ENCODE measurements around the gene ZC3H12A. TPM values are rescaled to one million over a fixed set of nuclear protein-coding genes. Genes with fewer than 3 reads are reported as not detected.
A peak's percentile ranks its signal among the peaks of the same experiment; 100 is the strongest.

The ZC3H12A gene
- total RNA-seq, 1 experiment from 2014 or later = 9.4 TPM

DNA sequence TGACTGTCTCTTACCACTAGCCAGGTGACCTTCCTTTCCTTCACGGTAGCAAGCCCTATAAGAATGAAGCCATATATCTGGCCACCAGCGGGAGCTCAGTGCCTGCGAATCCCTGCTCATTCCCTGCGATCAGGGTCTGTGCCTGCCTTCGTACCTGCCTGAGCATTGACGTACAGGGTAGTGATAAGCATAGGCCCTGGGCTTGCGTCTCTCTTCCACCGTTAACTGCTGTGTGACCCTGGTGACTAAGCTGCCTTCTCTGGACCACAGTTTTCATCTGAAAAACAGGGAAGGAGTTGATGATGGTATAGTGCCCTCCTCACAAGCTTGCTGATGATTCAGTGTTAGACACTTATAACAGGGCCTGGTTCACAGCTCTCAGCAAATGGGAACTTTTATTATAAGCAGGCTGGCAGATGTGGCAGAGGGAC lies 4.1 kb downstream of the ZC3H12A start:
- peak overlapping the region; percentile 53 for H3K27ac ChIP-seq (ENCODE audit: low read length)
- TF ChIP-seq, protein P1, sequence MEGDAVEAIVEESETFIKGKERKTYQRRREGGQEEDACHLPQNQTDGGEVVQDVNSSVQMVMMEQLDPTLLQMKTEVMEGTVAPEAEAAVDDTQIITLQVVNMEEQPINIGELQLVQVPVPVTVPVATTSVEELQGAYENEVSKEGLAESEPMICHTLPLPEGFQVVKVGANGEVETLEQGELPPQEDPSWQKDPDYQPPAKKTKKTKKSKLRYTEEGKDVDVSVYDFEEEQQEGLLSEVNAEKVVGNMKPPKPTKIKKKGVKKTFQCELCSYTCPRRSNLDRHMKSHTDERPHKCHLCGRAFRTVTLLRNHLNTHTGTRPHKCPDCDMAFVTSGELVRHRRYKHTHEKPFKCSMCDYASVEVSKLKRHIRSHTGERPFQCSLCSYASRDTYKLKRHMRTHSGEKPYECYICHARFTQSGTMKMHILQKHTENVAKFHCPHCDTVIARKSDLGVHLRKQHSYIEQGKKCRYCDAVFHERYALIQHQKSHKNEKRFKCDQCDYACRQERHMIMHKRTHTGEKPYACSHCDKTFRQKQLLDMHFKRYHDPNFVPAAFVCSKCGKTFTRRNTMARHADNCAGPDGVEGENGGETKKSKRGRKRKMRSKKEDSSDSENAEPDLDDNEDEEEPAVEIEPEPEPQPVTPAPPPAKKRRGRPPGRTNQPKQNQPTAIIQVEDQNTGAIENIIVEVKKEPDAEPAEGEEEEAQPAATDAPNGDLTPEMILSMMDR (IDR thresholded peaks at IDR 0.05) = no peak
- TF ChIP-seq SIN3A (IDR thresholded peaks at IDR 0.05; ENCODE audit: borderline replicate concordance, insufficient read depth, low read depth, low read length) = no peak
- TF ChIP-seq, protein P2, sequence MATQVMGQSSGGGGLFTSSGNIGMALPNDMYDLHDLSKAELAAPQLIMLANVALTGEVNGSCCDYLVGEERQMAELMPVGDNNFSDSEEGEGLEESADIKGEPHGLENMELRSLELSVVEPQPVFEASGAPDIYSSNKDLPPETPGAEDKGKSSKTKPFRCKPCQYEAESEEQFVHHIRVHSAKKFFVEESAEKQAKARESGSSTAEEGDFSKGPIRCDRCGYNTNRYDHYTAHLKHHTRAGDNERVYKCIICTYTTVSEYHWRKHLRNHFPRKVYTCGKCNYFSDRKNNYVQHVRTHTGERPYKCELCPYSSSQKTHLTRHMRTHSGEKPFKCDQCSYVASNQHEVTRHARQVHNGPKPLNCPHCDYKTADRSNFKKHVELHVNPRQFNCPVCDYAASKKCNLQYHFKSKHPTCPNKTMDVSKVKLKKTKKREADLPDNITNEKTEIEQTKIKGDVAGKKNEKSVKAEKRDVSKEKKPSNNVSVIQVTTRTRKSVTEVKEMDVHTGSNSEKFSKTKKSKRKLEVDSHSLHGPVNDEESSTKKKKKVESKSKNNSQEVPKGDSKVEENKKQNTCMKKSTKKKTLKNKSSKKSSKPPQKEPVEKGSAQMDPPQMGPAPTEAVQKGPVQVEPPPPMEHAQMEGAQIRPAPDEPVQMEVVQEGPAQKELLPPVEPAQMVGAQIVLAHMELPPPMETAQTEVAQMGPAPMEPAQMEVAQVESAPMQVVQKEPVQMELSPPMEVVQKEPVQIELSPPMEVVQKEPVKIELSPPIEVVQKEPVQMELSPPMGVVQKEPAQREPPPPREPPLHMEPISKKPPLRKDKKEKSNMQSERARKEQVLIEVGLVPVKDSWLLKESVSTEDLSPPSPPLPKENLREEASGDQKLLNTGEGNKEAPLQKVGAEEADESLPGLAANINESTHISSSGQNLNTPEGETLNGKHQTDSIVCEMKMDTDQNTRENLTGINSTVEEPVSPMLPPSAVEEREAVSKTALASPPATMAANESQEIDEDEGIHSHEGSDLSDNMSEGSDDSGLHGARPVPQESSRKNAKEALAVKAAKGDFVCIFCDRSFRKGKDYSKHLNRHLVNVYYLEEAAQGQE (IDR thresholded peaks at IDR 0.05; ENCODE audit: insufficient read depth in 1 of 2, low read depth in 2 of 2, low read length in 1 of 2) = no peak
- TF ChIP-seq POLR2AphosphoS5 (IDR thresholded peaks at IDR 0.05; ENCODE audit: low read depth, low read length) = no peak
- no peak for TF ChIP-seq TCF7L2 (IDR thresholded peaks at IDR 0.05; ENCODE audit: low read depth, low read length)
- CTCF ChIA-PET = interaction anchor here (0.6 to 2.1 kb wide), 3 partner anchors 9 to 177 kb away, joined by 7 to 20 read pairs (median 7); no protein-coding TSS in a partner anchor
- POLR2A ChIA-PET = interaction anchor here (0.6 kb wide), 2 partner anchors 14 to 15 kb away, joined by 5 to 8 read pairs; no protein-coding TSS in a partner anchor
- peak overlapping the region; percentile 74 to 78; a peak in 3 of 4 replicates for H3K4me3 ChIP-seq (ENCODE audit: low read depth in 2 of 2, low read length in 2 of 2)
- DNase-seq (ENCODE audit: low read depth, low spot score) (no peak), ATAC-seq (no peak)
- peaks cover 46% of the 10 kb centered on the region for H3K4me1 ChIP-seq (ENCODE audit: control insufficient read depth, insufficient read depth, low read length)
- in situ Hi-C loops (cut with HindIII; ENCODE audit: low pct_unique_long_range_greater_than_20kb, low sequenced_read_pairs) = no loop called here
- H3K9me3 ChIP-seq (ENCODE audit: control insufficient read depth, insufficient read depth, low read depth, low read length) = no peaks in the 10 kb centered on the region
- intact Hi-C loops (cut with micrococcal nuclease; ENCODE audit: unreplicated experiment) = no loop called here
- peaks cover 7% of the 10 kb centered on the region for H3K36me3 ChIP-seq (ENCODE audit: control insufficient read depth, insufficient read depth, low read length)
- BruUV-seq (replicated peaks) = no TSS peak
- no peaks in the 10 kb centered on the region for H3K27me3 ChIP-seq (ENCODE audit: control insufficient read depth, insufficient read depth, low read length)

DNA sequence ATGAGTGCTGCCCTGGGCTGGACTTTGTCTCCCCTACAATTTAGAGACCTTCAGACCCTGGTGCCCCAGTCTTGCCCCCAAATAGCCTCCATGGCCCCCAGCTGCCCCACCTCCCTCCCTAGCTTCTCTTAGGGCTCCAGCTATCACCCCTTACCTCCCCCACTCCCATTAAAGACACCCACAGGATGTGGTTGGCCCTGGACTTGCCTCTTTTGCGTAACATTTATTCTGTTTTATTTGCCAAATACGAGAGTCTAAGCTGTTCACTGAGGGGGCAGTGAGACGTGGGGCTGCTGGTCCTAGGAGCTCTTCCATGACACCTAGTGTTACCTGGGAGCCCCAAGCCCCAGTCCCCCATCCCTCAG lies 4.5 kb downstream of the ZC3H12A start:
- in situ Hi-C loops (cut with HindIII; ENCODE audit: low pct_unique_long_range_greater_than_20kb, low sequenced_read_pairs) (no loop called here), intact Hi-C loops (cut with micrococcal nuclease; ENCODE audit: unreplicated experiment) (no loop called here)
- Histone ChIP-seq H3K4me1 (ENCODE audit: control insufficient read depth, insufficient read depth, low read length) (peaks cover 46% of the 10 kb centered on the region), H3K9me3 (ENCODE audit: control insufficient read depth, insufficient read depth, low read depth, low read length) (no peaks in the 10 kb centered on the region), H3K4me3 (ENCODE audit: low read depth in 2 of 2, low read length in 2 of 2) (peak overlapping the region; percentile 24 to 78), H3K36me3 (ENCODE audit: control insufficient read depth, insufficient read depth, low read length) (peaks cover 7% of the 10 kb centered on the region), H3K27ac (ENCODE audit: low read length) (peak overlapping the region; percentile 53), H3K27me3 (ENCODE audit: control insufficient read depth, insufficient read depth, low read length) (no peaks in the 10 kb centered on the region)
- CTCF ChIA-PET = interaction anchor here (0.6 to 2.1 kb wide), 3 partner anchors 8 to 176 kb away, joined by 7 to 20 read pairs (median 7); no protein-coding TSS in a partner anchor
- POLR2A ChIA-PET = interaction anchor here (0.6 kb wide), 1 partner anchor 14 kb away, joined by 8 read pairs; no protein-coding TSS in a partner anchor
- DNase-seq (ENCODE audit: low read depth, low spot score) (no peak), ATAC-seq (no peak)
- TF ChIP-seq TCF7L2 (IDR thresholded peaks at IDR 0.05; ENCODE audit: low read depth, low read length) (no peak), POLR2AphosphoS5 (IDR thresholded peaks at IDR 0.05; ENCODE audit: low read depth, low read length) (no peak), SIN3A (IDR thresholded peaks at IDR 0.05; ENCODE audit: borderline replicate concordance, insufficient read depth, low read depth, low read length) (no peak)
- TF ChIP-seq, protein P1 (IDR thresholded peaks at IDR 0.05) = no peak
- TF ChIP-seq, protein P2 (IDR thresholded peaks at IDR 0.05; ENCODE audit: insufficient read depth in 1 of 2, low read depth in 2 of 2, low read length in 1 of 2) = no peak
- no TSS peak for BruUV-seq (replicated peaks)

Data from Panc1 (cell line).